Loucy (cell line): ENCODE data around the gene VWA7.

Source experiments
- H2AFZ ChIP-seq: fragments of 200-600 bp; sonication (generic); 2 replicates; pipeline ENCODE4 v1.6.0; 2016; ENCODE audit warnings: antibody characterized with exemption, mild to moderate bottlenecking, low read length, moderate library complexity
- H3F3A ChIP-seq: fragments of 200-600 bp; 2 replicates; pipeline ENCODE4 v1.6.0; 2016; ENCODE audit warnings: antibody characterized with exemption, low read depth, mild to moderate bottlenecking
- H3K27me3 ChIP-seq: fragments of 200-600 bp; sonication (generic); 2 replicates; pipeline ENCODE4 v1.6.1; 2014; ENCODE audit warnings: low read length, mild to moderate bottlenecking; ENCODE audit not compliant: insufficient read depth, poor library complexity, severe bottlenecking
- H3K36me3 ChIP-seq: fragments of 200-600 bp; sonication (generic); 2 replicates; pipeline ENCODE4 v1.6.1; 2016; ENCODE audit warnings: low read length; ENCODE audit not compliant: insufficient read depth
- H3K4me1 ChIP-seq: fragments of 200-600 bp; sonication (generic); 2 replicates; pipeline ENCODE4 v1.5.1; 2014; ENCODE audit warnings: low read length, mild to moderate bottlenecking; ENCODE audit not compliant: insufficient read depth, poor library complexity, severe bottlenecking
- H3K4me2 ChIP-seq: fragments of 200-600 bp; sonication (generic); 2 replicates; pipeline ENCODE4 v1.6.0; 2014; ENCODE audit warnings: antibody characterized with exemption, low read length, low read depth, mild to moderate bottlenecking; ENCODE audit not compliant: poor library complexity, severe bottlenecking
- H3K4me3 ChIP-seq: fragments of 200-600 bp; sonication (generic); 2 replicates; pipeline ENCODE4 v1.5.1; 2014; ENCODE audit warnings: low read length, mild to moderate bottlenecking, mixed read lengths; ENCODE audit not compliant: poor library complexity, severe bottlenecking
- H3K79me2 ChIP-seq: fragments of 200-600 bp; sonication (generic); 2 replicates; pipeline ENCODE4 v1.6.1; 2014; ENCODE audit warnings: low read length; ENCODE audit not compliant: insufficient read depth
- H3K9ac ChIP-seq: fragments of 200-600 bp; sonication (generic); 2 replicates; pipeline ENCODE4 v1.6.0; 2014; ENCODE audit warnings: mild to moderate bottlenecking, low read depth, low read length, moderate library complexity; ENCODE audit not compliant: poor library complexity, severe bottlenecking
- H3K9me2 ChIP-seq: fragments of 200-600 bp; sonication (generic); replicated peaks from 2 replicates; pipeline ENCODE4 v1.6.1; 2016; ENCODE audit warnings: low read depth, low read length, mixed read lengths
- H3K9me3 ChIP-seq: fragments of 200-600 bp; sonication (generic); 2 replicates; pipeline ENCODE4 v1.6.1; 2014; ENCODE audit warnings: mild to moderate bottlenecking, antibody characterized with exemption, low read length, low read depth; ENCODE audit not compliant: insufficient read depth
- H4K20me1 ChIP-seq: fragments of 200-600 bp; sonication (generic); 2 replicates; pipeline ENCODE4 v1.6.0; 2014; ENCODE audit warnings: antibody characterized with exemption, low read length, mild to moderate bottlenecking; ENCODE audit not compliant: insufficient read depth, poor library complexity, severe bottlenecking
- EZH2phosphoT487 ChIP-seq: fragments of 200-600 bp; IDR thresholded peaks from 2 replicates; pipeline ENCODE4 v1.6.1; 2018; ENCODE audit warnings: antibody characterized with exemption, mild to moderate bottlenecking, moderate library complexity, borderline replicate concordance
- TF ChIP-seq, protein P1 (sequence below): fragments of 200-600 bp; sonication (generic); conservative IDR thresholded peaks from 2 replicates; pipeline ENCODE4 v1.5.1; 2014; ENCODE audit warnings: mild to moderate bottlenecking, antibody characterized with exemption, low read length

The VWA7 gene

GRCh38 chr6:31760790-31761189 lies 16.3 kb downstream of the VWA7 start:
- H3K9me3 ChIP-seq = no peaks in the 10 kb centered on the region
- H3K27me3 ChIP-seq = no peaks in the 10 kb centered on the region
- no peak overlapping the region for H3K4me2 ChIP-seq
- peaks cover 12% of the 10 kb centered on the region for H3K4me1 ChIP-seq
- H3K9me2 ChIP-seq = no peaks in the 10 kb centered on the region
- H3F3A ChIP-seq = no peaks in the 10 kb centered on the region
- no peaks in the 10 kb centered on the region for H3K79me2 ChIP-seq
- no peaks in the 10 kb centered on the region; the same call in 1 of the 2 replicates for H3K36me3 ChIP-seq
- H3K4me3 ChIP-seq = no peak overlapping the region
- H2AFZ ChIP-seq = no peak overlapping the region
- TF ChIP-seq, protein P1, sequence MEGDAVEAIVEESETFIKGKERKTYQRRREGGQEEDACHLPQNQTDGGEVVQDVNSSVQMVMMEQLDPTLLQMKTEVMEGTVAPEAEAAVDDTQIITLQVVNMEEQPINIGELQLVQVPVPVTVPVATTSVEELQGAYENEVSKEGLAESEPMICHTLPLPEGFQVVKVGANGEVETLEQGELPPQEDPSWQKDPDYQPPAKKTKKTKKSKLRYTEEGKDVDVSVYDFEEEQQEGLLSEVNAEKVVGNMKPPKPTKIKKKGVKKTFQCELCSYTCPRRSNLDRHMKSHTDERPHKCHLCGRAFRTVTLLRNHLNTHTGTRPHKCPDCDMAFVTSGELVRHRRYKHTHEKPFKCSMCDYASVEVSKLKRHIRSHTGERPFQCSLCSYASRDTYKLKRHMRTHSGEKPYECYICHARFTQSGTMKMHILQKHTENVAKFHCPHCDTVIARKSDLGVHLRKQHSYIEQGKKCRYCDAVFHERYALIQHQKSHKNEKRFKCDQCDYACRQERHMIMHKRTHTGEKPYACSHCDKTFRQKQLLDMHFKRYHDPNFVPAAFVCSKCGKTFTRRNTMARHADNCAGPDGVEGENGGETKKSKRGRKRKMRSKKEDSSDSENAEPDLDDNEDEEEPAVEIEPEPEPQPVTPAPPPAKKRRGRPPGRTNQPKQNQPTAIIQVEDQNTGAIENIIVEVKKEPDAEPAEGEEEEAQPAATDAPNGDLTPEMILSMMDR = no peak
- TF ChIP-seq EZH2phosphoT487 = no peak
- H3K9ac ChIP-seq = no peak overlapping the region
- H4K20me1 ChIP-seq = no peaks in the 10 kb centered on the region

- Histone ChIP-seq H3K36me3 (no peaks in the 10 kb centered on the region; the same call in 1 of the 2 replicates), H3K9ac (no peak overlapping the region), H3K27me3 (no peaks in the 10 kb centered on the region), H2AFZ (no peak overlapping the region), H3K4me3 (no peak overlapping the region), H3K4me1 (peaks cover 12% of the 10 kb centered on the region), H3F3A (no peaks in the 10 kb centered on the region), H3K9me2 (no peaks in the 10 kb centered on the region), H4K20me1 (no peaks in the 10 kb centered on the region), H3K9me3 (no peaks in the 10 kb centered on the region), H3K79me2 (no peaks in the 10 kb centered on the region), H3K4me2 (no peak overlapping the region)
- TF ChIP-seq, protein P1 = no peak
- no peak for TF ChIP-seq EZH2phosphoT487
Measured at GRCh38 chr6:31758281-31758680, 18.8 kb downstream of the VWA7 start.

GRCh38 chr6:31752739-31753319 lies 24.3 kb downstream of the VWA7 start:
- Histone ChIP-seq H3K4me1 (no peaks in the 10 kb centered on the region), H3K4me2 (no peak overlapping the region), H3K9me2 (no peaks in the 10 kb centered on the region), H3K9ac (no peak overlapping the region), H3K36me3 (no peaks in the 10 kb centered on the region), H3K79me2 (no peaks in the 10 kb centered on the region), H3K27me3 (no peaks in the 10 kb centered on the region), H2AFZ (no peak overlapping the region), H4K20me1 (no peaks in the 10 kb centered on the region), H3F3A (no peaks in the 10 kb centered on the region), H3K9me3 (no peaks in the 10 kb centered on the region), H3K4me3 (no peak overlapping the region)
- TF ChIP-seq, protein P1 = no peak
- TF ChIP-seq EZH2phosphoT487 = no peak
